ENCODE data around the gene MYEF2. TPM values are rescaled to one million over a fixed set of nuclear protein-coding genes. Genes with fewer than 3 reads are reported as not detected.

Gene MYEF2
- total and polyA plus RNA-seq, 2 of the 13 experiments (the other 11 are each of a cell fraction or from before 2014, with no cell fraction given) = 10.3 to 10.5 TPM

- peak; percentile 35; the same call in 1 of the 2 replicates for TF ChIP-seq ZBED4 (CRISPR knock-in tag; IDR thresholded peaks at IDR 0.05; ENCODE audit: borderline replicate concordance)
- TF ChIP-seq SALL2 (CRISPR knock-in tag; IDR thresholded peaks at IDR 0.05) = no peak
- no peak for TF ChIP-seq SP1 (IDR thresholded peaks at IDR 0.05)
- no peak for TF ChIP-seq SP1 (CRISPR knock-in tag; IDR thresholded peaks at IDR 0.05)
- TF ChIP-seq SIN3B (IDR thresholded peaks at IDR 0.05; ENCODE audit: low read length) = no peak
- no peak for TF ChIP-seq THAP9 (CRISPR knock-in tag; IDR thresholded peaks at IDR 0.05; ENCODE audit: borderline replicate concordance)
- peak; percentile 77; the same call in 1 of the 2 replicates for TF ChIP-seq MLXIP (CRISPR knock-in tag; IDR thresholded peaks at IDR 0.05; ENCODE audit: borderline replicate concordance)
- TF ChIP-seq ZNF639 (CRISPR knock-in tag; conservative IDR thresholded peaks at IDR 0.05) = no peak
- TF ChIP-seq ZNF607 (CRISPR knock-in tag; IDR thresholded peaks at IDR 0.05; ENCODE audit: borderline replicate concordance) = peak; percentile 65; the same call in 1 of the 2 replicates
- no peak for TF ChIP-seq AHR (CRISPR knock-in tag; IDR thresholded peaks at IDR 0.05)
- TF ChIP-seq CENPT (CRISPR knock-in tag; IDR thresholded peaks at IDR 0.05; ENCODE audit: low read depth) = no peak
- no peak for TF ChIP-seq ELK4 (CRISPR knock-in tag; IDR thresholded peaks at IDR 0.05; ENCODE audit: borderline replicate concordance)
- 0 out of 2 replicates have a peak, but pooled peaks have one; percentile 17 for TF ChIP-seq FOXO1 (CRISPR knock-in tag; IDR thresholded peaks at IDR 0.05)
- peak; percentile 72 for TF ChIP-seq TFE3 (CRISPR knock-in tag; IDR thresholded peaks at IDR 0.05)
Observed at GRCh38 chr15:48190932-48191573, 13.0 kb upstream of the MYEF2 start (continued).
